Body of pancreas (tissue), 4 donors: Measurements from ENCODE around the gene DAPK2.

ENCODE experiments used
- CTCF ChIP-seq, 7 experiments: fragments of 450-650 bp in 4 of 7; fragments of 200-600 bp in 3 of 7; sonication (generic) in 3 of 7; IDR thresholded peaks; one replicate each; pipeline ENCODE4 v1.5.1; 2016 to 2019; ENCODE audit warnings: antibody characterized with exemption in 7 of 7
- POLR2A ChIP-seq, 3 donors: fragments of 450-650 bp; IDR thresholded peaks; one replicate each; pipeline ENCODE4 v1.6.1; 2016; ENCODE audit warnings: antibody characterized with exemption in 3 of 3, mild to moderate bottlenecking in 2 of 3

- TF ChIP-seq CTCF (IDR thresholded peaks at IDR 0.05) (no peak), POLR2A (IDR thresholded peaks at IDR 0.05) (no peak)
Measured at GRCh38 chr15:63869371-63870042, 176.8 kb downstream of the DAPK2 start.
